PFSK-1 (cell line): ENCODE data around the gene GFRA1.

Source experiments
- FOXP2 ChIP-seq: optimal IDR thresholded peaks from 2 replicates; pipeline ENCODE3; 2011; ENCODE audit warnings: borderline replicate concordance, control low read depth, inconsistent platforms; ENCODE audit not compliant: insufficient read depth; ENCODE audit errors: extremely low read length, extremely low read depth
- POLR2AphosphoS5 ChIP-seq: IDR thresholded peaks from 2 replicates; pipeline ENCODE4 v1.6.1; 2012; ENCODE audit warnings: low read depth, mild to moderate bottlenecking, control low read depth, low read length, moderate library complexity
- SIN3A ChIP-seq: IDR thresholded peaks from 2 replicates; pipeline ENCODE4 v1.6.1; 2012; ENCODE audit warnings: mild to moderate bottlenecking, low read length, moderate library complexity, borderline replicate concordance; ENCODE audit not compliant: insufficient read depth
- TAF1 ChIP-seq: IDR thresholded peaks from 2 replicates; pipeline ENCODE4 v1.6.1; 2012; ENCODE audit warnings: low read length, control low read depth, borderline replicate concordance; ENCODE audit not compliant: insufficient read depth
- TF ChIP-seq, protein P1 (sequence below), 2 experiments: IDR thresholded peaks; 2 replicates each; pipeline versions ENCODE4 v1.6.1 to v1.8.0; 2011 to 2012; ENCODE audit warnings: low read depth in 2 of 2, low read length in 2 of 2, control low read depth in 1 of 2, inconsistent platforms in 1 of 2, mild to moderate bottlenecking in 1 of 2, moderate library complexity in 1 of 2; ENCODE audit not compliant: insufficient read depth in 1 of 2

The GFRA1 gene

DNA sequence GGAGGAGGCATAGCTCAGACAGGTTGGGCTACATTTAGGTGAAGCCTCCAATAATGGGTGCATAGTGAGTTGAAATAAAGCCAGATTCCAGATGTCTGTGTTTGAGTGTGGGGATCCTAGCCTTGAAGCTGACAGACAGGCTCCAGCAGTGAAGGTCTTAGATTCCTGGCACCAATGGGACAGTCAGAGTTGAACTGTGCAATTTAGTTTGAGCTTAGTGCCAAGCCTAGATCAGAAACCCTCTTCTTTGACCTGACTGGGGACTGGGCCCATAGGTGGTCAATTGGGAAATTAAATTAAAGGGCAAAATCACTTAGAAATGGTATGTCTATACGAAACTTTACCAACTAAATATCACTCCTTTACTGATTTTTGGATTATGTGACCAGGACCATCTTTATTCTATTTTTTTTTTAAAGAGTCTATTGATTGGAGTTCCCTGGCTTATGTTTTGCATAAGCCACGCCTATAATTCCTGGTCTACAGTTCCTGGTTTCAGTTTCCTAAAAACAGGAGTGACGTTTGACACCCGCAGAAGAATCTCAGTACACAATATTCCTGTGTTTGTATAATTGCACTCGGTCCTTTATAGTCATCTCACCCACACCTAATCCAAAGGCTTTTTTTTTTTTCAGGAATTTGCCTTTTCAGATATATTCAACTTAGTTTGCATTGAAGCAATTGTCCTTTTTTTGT is 201.4 kb downstream of the GFRA1 start:
- no peak for TF ChIP-seq TAF1
- TF ChIP-seq, protein P1, sequence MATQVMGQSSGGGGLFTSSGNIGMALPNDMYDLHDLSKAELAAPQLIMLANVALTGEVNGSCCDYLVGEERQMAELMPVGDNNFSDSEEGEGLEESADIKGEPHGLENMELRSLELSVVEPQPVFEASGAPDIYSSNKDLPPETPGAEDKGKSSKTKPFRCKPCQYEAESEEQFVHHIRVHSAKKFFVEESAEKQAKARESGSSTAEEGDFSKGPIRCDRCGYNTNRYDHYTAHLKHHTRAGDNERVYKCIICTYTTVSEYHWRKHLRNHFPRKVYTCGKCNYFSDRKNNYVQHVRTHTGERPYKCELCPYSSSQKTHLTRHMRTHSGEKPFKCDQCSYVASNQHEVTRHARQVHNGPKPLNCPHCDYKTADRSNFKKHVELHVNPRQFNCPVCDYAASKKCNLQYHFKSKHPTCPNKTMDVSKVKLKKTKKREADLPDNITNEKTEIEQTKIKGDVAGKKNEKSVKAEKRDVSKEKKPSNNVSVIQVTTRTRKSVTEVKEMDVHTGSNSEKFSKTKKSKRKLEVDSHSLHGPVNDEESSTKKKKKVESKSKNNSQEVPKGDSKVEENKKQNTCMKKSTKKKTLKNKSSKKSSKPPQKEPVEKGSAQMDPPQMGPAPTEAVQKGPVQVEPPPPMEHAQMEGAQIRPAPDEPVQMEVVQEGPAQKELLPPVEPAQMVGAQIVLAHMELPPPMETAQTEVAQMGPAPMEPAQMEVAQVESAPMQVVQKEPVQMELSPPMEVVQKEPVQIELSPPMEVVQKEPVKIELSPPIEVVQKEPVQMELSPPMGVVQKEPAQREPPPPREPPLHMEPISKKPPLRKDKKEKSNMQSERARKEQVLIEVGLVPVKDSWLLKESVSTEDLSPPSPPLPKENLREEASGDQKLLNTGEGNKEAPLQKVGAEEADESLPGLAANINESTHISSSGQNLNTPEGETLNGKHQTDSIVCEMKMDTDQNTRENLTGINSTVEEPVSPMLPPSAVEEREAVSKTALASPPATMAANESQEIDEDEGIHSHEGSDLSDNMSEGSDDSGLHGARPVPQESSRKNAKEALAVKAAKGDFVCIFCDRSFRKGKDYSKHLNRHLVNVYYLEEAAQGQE (IDR thresholded peaks at IDR 0.05; ENCODE audit: insufficient read depth in 1 of 2, low read depth in 2 of 2, low read length in 2 of 2), result no peak
- TF ChIP-seq SIN3A, result no peak
- no peak for TF ChIP-seq FOXP2
- TF ChIP-seq POLR2AphosphoS5, result no peak

DNA sequence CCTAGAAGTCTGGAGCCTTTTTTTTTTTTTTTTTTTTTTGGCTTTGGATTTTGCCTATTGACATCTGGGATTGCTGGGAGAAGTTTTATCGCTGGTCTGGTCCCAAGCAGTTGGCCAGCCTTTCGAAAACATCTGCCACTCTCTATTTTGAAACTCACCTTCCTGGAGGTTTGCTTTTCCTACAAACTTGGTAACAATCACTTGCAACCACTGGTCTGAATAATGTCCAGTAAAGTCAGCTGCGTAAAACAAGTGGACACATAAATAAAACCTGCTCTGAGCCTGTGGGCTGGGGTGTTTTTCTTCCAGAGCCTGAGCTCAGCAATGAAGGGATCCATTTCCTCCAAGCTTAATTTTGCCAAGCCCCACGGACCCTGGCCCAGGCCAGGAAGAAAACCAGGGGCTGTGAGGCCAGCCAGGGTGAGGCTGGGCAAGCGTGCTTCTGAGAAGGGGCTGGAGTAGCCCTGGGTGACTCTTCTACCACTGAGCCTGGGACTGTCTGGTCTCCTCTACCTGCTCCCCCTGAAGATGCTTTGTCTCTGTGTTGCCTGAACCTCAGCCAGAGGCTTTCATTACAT is 202.2 kb downstream of the GFRA1 start:
- TF ChIP-seq TAF1 (no peak), SIN3A (no peak)
- TF ChIP-seq, protein P1 (IDR thresholded peaks at IDR 0.05; ENCODE audit: insufficient read depth in 1 of 2, low read depth in 2 of 2, low read length in 2 of 2), result no peak

DNA sequence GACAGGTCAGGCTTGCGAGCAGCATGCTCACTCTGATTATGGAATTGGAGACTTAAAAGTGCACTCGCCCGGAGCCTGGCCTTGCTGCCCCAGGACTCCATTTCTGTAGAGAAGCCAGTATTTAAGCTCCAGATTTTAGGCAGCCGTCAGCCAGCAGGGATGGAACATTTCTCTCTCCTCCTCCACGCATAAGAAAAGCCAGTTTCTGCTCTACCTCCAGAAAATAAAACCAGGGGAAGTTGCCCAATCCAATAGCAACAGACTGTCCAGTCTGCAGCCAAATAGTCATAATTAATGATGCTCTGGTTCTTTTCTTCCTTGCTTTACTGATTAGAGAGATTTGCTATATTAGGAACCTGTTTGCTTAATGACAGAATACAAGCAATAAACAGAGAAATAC is 203.2 kb downstream of the GFRA1 start:
- TF ChIP-seq SIN3A (no peak), TAF1 (no peak), POLR2AphosphoS5 (no peak), FOXP2 (no peak)
- TF ChIP-seq, protein P1 (IDR thresholded peaks at IDR 0.05; ENCODE audit: insufficient read depth in 1 of 2, low read depth in 2 of 2, low read length in 2 of 2), result no peak

DNA sequence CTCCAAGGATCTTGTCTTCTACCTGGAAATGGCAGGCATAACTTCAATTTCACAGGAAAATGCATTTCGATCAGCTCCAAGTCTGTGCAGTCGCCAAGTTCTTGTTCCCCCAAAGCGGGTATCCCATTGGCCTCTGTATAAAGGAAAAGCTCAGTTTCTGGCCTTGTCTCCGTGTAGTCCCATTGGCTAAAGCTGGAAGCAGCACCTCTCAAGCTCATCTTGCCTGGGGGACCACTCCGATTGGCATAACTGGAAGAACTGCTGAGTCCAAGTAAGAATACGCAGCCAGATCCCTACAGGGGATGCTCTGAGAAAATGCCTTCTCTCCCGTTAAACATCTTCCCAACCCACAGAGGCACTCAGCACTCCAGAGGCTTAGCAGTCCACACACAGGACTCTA is 205.2 kb downstream of the GFRA1 start:
- TF ChIP-seq SIN3A (no peak), TAF1 (no peak), POLR2AphosphoS5 (no peak), FOXP2 (no peak)
- TF ChIP-seq, protein P1 (IDR thresholded peaks at IDR 0.05; ENCODE audit: insufficient read depth in 1 of 2, low read depth in 2 of 2, low read length in 2 of 2), result no peak
